Measurements from ENCODE around the gene TAF1D. TPM values are rescaled to one million over a fixed set of nuclear protein-coding genes. Genes with fewer than 3 reads are reported as not detected.

Gene TAF1D
- total RNA-seq = 42.2 and 48.1 TPM in 2 replicates

DNA sequence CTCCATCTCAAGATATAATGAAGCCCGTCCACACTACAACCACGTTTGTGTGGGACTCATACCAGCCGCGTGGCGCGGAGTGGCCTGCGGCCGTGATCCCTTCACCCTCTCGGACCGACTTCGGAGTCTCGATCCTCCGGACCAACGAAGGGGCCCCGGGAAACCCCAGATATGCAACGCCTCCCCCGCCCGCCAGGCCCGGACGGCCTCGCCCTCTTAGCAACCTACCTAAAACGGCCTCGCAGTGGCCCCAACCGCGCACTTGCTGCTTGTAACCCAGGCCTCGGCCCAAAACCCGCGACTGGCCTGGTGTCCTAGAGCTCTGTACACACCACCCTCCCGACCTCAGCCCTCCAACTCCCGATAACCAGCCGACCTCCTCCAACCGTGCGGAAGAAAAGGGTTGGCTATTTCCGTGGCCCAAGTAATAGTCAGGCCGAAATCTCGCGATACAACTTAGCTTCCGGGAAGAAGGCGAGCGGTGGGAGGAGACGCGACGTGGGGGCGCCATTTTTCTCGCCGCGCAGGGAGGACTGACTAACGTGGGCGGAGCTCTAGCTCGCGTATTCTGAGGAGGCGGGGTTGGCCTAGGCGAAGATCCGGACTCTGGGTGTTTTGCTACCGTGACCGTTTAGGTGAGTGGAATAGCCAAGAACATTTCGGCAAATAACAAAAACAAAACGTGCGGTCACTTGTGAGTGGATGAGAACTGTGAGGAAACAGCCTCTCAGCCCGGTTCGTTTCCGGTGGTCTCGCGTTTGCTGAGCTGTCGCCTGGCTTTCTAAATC lies at the start of gene TAF1D, which contains the start of gene C11orf54:
Gene TAF1D, minus strand, starts transcription at position 402 of the 788 bp plus-strand sequence. CDS start 2,191 bp downstream, outside the sequence.
Gene C11orf54, plus strand, starts transcription at position 579 of the 788 bp plus-strand sequence. CDS start 5,722 bp downstream, outside the sequence.

GRCh38 chr11:93784145-93784934 lies 43.0 kb upstream of the TAF1D start, which contains the start of gene MED17:
Gene MED17 (plus strand): TSS chr11:93784282. CDS start chr11:93784514, 232 bp downstream.

Other genes with a start within 250 kb of the TAF1D start
- gene SMCO4, start 198.1 kb downstream of the TAF1D start, total RNA-seq = 6.8 and 13.7 TPM in 2 replicates
- gene CEP295, start 79.8 kb downstream of the TAF1D start, total RNA-seq = 7.6 and 9.5 TPM in 2 replicates
- 8.1 and 18.5 TPM in 2 replicates for gene C11orf54, start 177 bp upstream of the TAF1D start, total RNA-seq
- 23.8 and 31.8 TPM in 2 replicates for gene MED17, start 42.8 kb upstream of the TAF1D start, total RNA-seq
- under 0.01 and 0.38 TPM in 2 replicates for gene VSTM5, start 109.1 kb upstream of the TAF1D start, total RNA-seq

Measured in mesangial cell (primary cell).